NCI-H446 treated with DMSO at 0.1 percent for 48 hours (cell line): ENCODE measurements around the gene GULP1.
"Not testable (repeated sequence)": the region's sequence is repeated elsewhere in the genome, so short reads cannot be mapped to it uniquely, and the experiment has no call there.

Source experiments
- DNase-seq: peaks from one replicate; lab custom pipeline; 2025; lab: John Stamatoyannopoulos, UW

GULP1 gene

GRCh38 chr2:188601927-188602326, 310.3 kb downstream of the GULP1 start:
- no peak for DNase-seq

- no peak for DNase-seq
Observed at GRCh38 chr2:188604579-188604978, 312.9 kb downstream of the GULP1 start.

GRCh38 chr2:188605609-188606584, 314.2 kb downstream of the GULP1 start:
- not testable (repeated sequence) for DNase-seq

- not testable (repeated sequence) for DNase-seq
Observed at GRCh38 chr2:188606596-188606995, 314.9 kb downstream of the GULP1 start.

- no peak for DNase-seq
Observed at GRCh38 chr2:188607501-188607900, 315.8 kb downstream of the GULP1 start.

GRCh38 chr2:188609321-188610049, 317.8 kb downstream of the GULP1 start:
- no peak for DNase-seq

GRCh38 chr2:188610050-188610444, 318.4 kb downstream of the GULP1 start:
- DNase-seq, result no peak

GRCh38 chr2:188610827-188611226, 319.2 kb downstream of the GULP1 start:
- DNase-seq, result no peak

- DNase-seq, result no peak
Observed at GRCh38 chr2:188619146-188619545, 327.5 kb downstream of the GULP1 start.

- no peak for DNase-seq
Observed at GRCh38 chr2:188620916-188621315, 329.2 kb downstream of the GULP1 start.

- no peak for DNase-seq
Observed at GRCh38 chr2:188622601-188623260, 331.1 kb downstream of the GULP1 start.

- DNase-seq, result no peak
Observed at GRCh38 chr2:188623995-188624643, 332.4 kb downstream of the GULP1 start.

GRCh38 chr2:188627471-188627870, 335.8 kb downstream of the GULP1 start:
- DNase-seq, result no peak

GRCh38 chr2:188628989-188629752, 337.5 kb downstream of the GULP1 start:
- peak; percentile 76 for DNase-seq

GRCh38 chr2:188629753-188630527, 338.3 kb downstream of the GULP1 start:
- DNase-seq, result peak; percentile 81

GRCh38 chr2:188631037-188631809, 339.5 kb downstream of the GULP1 start:
- DNase-seq, result peak; percentile 6

GRCh38 chr2:188634656-188635055, 343.0 kb downstream of the GULP1 start:
- no peak for DNase-seq
